HFF-Myc (cell line): ENCODE measurements around the gene ACVRL1.

Experiments used
- DNase-seq: peaks from one replicate; pipeline ENCODE4 v3.0.0-alpha.2; 2011; ENCODE audit warnings: low read depth; ENCODE audit errors: extremely low read depth
- H3K4me3 ChIP-seq: replicated peaks from 2 replicates; pipeline ENCODE4 v1.5.1; 2011; ENCODE audit warnings: low read depth, mild to moderate bottlenecking, control low read depth, low read length
- TF ChIP-seq, protein P1 (sequence below): IDR thresholded peaks from 2 replicates; pipeline ENCODE4 v1.5.1; 2012; ENCODE audit warnings: mild to moderate bottlenecking, low read depth, low read length, control low read depth; ENCODE audit errors: missing control alignments

ACVRL1 gene

DNA sequence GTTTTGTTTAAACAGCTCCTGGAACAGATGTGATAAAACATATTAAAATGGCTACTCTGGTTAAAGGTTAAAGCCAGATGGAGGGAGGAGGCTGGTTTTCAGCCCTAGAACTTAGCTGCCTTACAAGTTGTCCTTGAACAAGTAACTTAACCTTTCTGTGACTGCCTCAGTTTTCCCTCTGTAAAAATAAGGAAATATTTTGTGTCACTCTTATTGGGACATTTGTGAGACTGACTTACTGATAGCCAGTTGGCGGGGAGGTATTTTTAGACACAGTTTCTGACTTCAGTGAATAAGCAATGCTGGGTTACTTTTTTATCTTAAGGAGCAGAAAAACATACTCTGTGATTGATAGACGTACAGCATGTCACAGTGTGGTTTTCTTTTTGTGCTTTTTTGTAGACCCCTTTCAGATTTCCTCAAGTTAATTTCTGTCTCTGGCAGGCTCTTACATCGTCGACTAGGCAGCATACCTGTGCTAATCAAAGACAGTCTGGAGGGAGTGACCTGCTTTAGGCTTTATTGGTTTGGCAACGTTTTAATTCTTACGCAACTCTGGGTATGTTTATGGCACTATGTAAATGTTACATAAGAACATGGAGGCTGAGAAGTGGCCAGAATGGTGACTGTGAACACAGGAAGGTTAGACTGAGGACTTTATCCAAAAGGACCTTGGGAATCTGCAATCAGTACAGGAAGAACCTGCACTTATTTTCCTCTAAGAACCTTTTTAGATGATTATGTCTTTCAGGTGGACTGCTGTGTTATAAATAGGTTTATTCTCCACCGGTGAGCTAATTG lies 47.5 kb downstream of the ACVRL1 start:
- H3K4me3 ChIP-seq, result no peak overlapping the region
- DNase-seq, result no peak
- TF ChIP-seq, protein P1, sequence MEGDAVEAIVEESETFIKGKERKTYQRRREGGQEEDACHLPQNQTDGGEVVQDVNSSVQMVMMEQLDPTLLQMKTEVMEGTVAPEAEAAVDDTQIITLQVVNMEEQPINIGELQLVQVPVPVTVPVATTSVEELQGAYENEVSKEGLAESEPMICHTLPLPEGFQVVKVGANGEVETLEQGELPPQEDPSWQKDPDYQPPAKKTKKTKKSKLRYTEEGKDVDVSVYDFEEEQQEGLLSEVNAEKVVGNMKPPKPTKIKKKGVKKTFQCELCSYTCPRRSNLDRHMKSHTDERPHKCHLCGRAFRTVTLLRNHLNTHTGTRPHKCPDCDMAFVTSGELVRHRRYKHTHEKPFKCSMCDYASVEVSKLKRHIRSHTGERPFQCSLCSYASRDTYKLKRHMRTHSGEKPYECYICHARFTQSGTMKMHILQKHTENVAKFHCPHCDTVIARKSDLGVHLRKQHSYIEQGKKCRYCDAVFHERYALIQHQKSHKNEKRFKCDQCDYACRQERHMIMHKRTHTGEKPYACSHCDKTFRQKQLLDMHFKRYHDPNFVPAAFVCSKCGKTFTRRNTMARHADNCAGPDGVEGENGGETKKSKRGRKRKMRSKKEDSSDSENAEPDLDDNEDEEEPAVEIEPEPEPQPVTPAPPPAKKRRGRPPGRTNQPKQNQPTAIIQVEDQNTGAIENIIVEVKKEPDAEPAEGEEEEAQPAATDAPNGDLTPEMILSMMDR, result no peak

DNA sequence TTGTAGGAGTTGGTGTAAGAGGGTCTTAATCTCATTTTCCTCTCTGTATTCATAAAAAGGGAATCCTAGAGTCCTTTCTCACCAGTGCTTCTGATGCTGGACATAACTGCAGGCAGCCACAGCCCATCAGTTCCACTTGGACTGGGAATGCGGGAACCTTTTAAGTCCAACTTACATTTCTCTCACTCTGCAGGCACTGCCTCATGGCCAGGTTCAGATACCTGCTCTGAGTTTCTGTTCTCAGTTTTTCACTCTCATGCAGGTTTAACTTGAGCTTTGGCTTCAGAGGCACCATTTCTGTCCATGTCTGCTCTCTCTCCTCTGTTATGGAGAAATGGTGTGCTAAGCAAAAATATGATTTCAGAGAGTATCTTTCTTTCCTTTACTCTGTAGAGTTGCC lies 48.4 kb downstream of the ACVRL1 start:
- no peak for DNase-seq
- TF ChIP-seq, protein P1, result no peak
- H3K4me3 ChIP-seq, result no peak overlapping the region

DNA sequence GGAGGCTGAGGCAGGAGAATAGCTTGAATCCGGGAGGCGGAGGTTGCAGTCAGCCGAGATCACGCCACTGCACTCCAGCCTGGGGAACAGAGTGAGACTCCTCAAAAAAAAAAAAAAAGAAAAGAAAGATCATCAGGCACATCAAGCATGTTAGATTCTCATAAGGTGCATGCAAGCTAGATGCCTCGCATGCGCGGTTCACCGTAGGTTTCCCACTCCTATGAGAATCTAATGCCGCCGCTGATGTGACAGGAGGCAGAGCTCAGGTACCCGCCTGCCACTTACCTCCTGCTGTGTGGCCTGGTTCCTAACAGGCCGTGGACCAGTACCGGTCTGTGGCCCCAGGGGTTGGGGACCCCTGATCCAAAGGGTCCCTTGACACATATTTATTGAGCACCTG lies 51.2 kb downstream of the ACVRL1 start:
- no peak overlapping the region for H3K4me3 ChIP-seq
- DNase-seq, result no peak
- TF ChIP-seq, protein P1, result no peak

DNA sequence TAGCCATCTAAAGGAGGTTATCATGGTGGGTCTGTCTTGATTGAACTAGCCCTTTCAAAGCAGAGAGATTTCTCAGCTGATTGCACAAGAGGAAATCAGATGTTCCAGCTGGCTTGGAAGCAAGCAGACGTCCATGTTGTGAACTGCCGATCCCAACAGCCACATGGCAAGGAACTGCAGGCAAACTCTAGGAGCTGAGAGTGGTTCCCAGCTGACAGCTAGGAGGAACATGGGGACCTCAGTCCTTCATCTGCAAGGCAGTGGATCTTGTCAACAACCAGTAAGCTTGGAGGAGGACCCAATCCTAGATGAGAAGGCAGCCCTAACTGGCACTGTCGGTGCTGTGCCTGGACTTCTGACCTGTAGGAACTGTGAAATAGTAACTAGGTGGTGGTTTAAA lies 51.9 kb downstream of the ACVRL1 start:
- no peak overlapping the region for H3K4me3 ChIP-seq
- DNase-seq, result no peak
- TF ChIP-seq, protein P1, result no peak

DNA sequence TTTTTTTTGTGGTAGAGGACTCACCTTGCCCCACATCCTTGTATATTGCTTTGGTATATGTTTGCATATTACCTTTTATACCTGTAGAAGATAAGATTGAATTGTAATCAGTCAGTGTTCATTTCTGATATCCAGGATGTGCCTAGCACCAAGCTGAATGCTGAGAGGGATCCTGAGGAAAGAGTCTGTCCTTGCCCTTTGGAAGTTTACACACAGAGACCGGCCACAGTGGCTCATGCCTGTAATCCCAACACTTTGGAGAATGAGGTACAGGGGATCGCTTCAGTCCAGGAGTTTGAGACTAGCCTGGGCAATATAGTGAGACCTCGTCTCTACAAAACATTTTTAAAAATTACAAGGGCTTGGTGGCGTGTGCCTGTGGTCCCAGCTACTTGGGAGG lies 52.6 kb downstream of the ACVRL1 start:
- DNase-seq, result no peak
- TF ChIP-seq, protein P1, result no peak
- no peak overlapping the region for H3K4me3 ChIP-seq

DNA sequence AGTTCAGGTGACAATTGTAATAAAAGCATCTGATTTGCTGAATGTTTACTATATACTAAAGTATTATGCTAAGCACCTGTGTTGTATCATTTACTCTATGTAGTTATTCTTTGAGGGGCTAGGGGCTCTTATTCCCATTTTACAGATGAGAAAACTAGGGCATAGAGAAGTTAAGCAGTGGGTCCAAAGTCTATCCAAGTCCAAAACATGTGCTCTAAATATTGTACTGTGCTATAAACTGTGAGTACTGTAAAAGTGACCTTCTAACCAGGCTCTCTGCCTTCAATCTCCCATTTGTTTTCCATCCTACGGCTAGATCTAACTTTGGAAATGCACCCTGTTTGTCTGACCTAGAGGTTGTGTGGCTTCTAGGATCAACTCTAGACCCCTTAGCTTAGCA lies 53.2 kb downstream of the ACVRL1 start:
- DNase-seq, result no peak
- no peak overlapping the region for H3K4me3 ChIP-seq
- TF ChIP-seq, protein P1, result no peak

DNA sequence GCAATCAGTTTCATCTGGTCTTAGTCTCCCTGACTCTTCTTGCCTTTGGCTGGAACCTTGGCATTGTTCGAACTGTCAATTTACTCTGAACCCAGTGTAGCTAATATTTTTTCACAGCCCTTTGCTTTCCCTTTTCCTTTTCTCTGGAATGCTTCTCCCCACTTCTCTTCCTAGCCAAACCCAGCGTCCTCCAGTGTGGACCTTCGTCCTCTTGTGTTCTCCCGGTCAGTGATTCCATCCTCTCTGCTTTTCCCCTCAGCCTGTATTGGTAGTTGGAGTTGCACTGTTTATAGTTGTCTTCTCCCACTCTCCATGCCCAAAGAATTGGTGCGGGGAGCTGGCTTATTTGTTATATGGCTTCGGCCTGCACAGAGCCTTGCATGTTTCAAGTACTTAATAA lies 53.6 kb downstream of the ACVRL1 start:
- no peak overlapping the region for H3K4me3 ChIP-seq
- TF ChIP-seq, protein P1, result no peak

More for the DNA sequence above, 53.6 kb downstream of the ACVRL1 start:
- DNase-seq, result no peak
